GM10847 (cell line): ENCODE measurements around the gene G2E3.

Source experiments
- POLR2A ChIP-seq: IDR thresholded peaks from 2 replicates; pipeline ENCODE4 v1.6.1; 2011; ENCODE audit not compliant: insufficient read length; ENCODE audit errors: extremely low read depth

The G2E3 gene

GRCh38 chr14:30582376-30582775 lies 23.4 kb downstream of the G2E3 start:
- TF ChIP-seq POLR2A: no peak

- TF ChIP-seq POLR2A: no peak
These were observed 25.2 kb downstream of the G2E3 start for GRCh38 chr14:30584058-30584630.

GRCh38 chr14:30585204-30585603 lies 26.2 kb downstream of the G2E3 start:
- TF ChIP-seq POLR2A: no peak

GRCh38 chr14:30587141-30587540 lies 28.2 kb downstream of the G2E3 start:
- no peak for TF ChIP-seq POLR2A

- TF ChIP-seq POLR2A: no peak
These were observed 29.9 kb downstream of the G2E3 start for GRCh38 chr14:30588873-30589272.

GRCh38 chr14:30596935-30597334 lies 38.0 kb downstream of the G2E3 start:
- TF ChIP-seq POLR2A: no peak

GRCh38 chr14:30597504-30597903 lies 38.5 kb downstream of the G2E3 start:
- TF ChIP-seq POLR2A: no peak

- no peak for TF ChIP-seq POLR2A
These were observed 42.3 kb downstream of the G2E3 start for GRCh38 chr14:30600922-30601918.

GRCh38 chr14:30603402-30603801 lies 44.4 kb downstream of the G2E3 start:
- no peak for TF ChIP-seq POLR2A

GRCh38 chr14:30607156-30607780 lies 48.3 kb downstream of the G2E3 start:
- no peak for TF ChIP-seq POLR2A

- no peak for TF ChIP-seq POLR2A
These were observed 49.6 kb downstream of the G2E3 start for GRCh38 chr14:30608533-30609006.

- TF ChIP-seq POLR2A: no peak
These were observed 51.9 kb downstream of the G2E3 start for GRCh38 chr14:30610787-30611343.

- no peak for TF ChIP-seq POLR2A
These were observed 55.2 kb downstream of the G2E3 start for GRCh38 chr14:30614155-30614554.

GRCh38 chr14:30620178-30620577 lies 61.2 kb downstream of the G2E3 start:
- no peak for TF ChIP-seq POLR2A

- TF ChIP-seq POLR2A: no peak
These were observed 62.5 kb downstream of the G2E3 start for GRCh38 chr14:30621354-30621939.

- TF ChIP-seq POLR2A: peak; percentile 95
These were observed 63.2 kb downstream of the G2E3 start, which contains the start of gene SCFD1 for GRCh38 chr14:30621940-30622830. Gene SCFD1 (plus strand): TSS chr14:30622319. CDS start chr14:30622339, 20 bp downstream.
